Tibial artery (tissue), 4 donors: Measurements from ENCODE around the gene UGT1A8.

Experiments used
- DNase-seq, 2 donors: peaks; one replicate each; pipeline ENCODE4 v3.0.0-alpha.2; 2019
- H3K27ac ChIP-seq, 2 donors: fragments of 200-600 bp; sonication (generic) in 1 of 2; 1 replicate in 1 of 2; 2 replicates in 1 of 2; pipeline ENCODE4 v1.5.1; 2018 to 2019; ENCODE audit warnings: mild to moderate bottlenecking in 1 of 2
- H3K27me3 ChIP-seq, 2 donors: fragments of 200-600 bp; sonication (generic) in 1 of 2; one replicate each; pipeline versions ENCODE4 v1.5.1 to v1.6.0; 2016 to 2019
- H3K36me3 ChIP-seq, 3 donors: fragments of 200-600 bp; sonication (generic) in 2 of 3; one replicate each; pipeline ENCODE4 v1.5.1; 2016 to 2019; ENCODE audit warnings: mild to moderate bottlenecking in 2 of 3
- H3K4me1 ChIP-seq, 4 donors: fragments of 200-600 bp; sonication (generic) in 2 of 4; 1 replicate in 3 of 4; 2 replicates in 1 of 4; pipeline ENCODE4 v1.5.1; 2016 to 2019
- H3K4me3 ChIP-seq, 2 donors: fragments of 200-600 bp; sonication (generic) in 1 of 2; 1 replicate in 1 of 2; 2 replicates in 1 of 2; pipeline ENCODE4 v1.5.1; 2018 to 2019; ENCODE audit warnings: mild to moderate bottlenecking in 2 of 2
- H3K9me3 ChIP-seq, 3 donors: fragments of 200-600 bp; sonication (generic) in 1 of 3; one replicate each; pipeline ENCODE4 v1.5.1; 2016 to 2019
- intact Hi-C: fragments of 100-400 bp; cut with DNase I; formaldehyde crosslinking; loops from one replicate; pipeline ENCODE4 v1.15.0; 2023; ENCODE audit warnings: low total_unique reads
- TF ChIP-seq, protein P1 (sequence below), 2 experiments: fragments of 200-600 bp in 1 of 2; fragments of 450-650 bp in 1 of 2; IDR thresholded peaks; one replicate each; pipeline ENCODE4 v1.5.1; 2017 to 2019; ENCODE audit warnings: antibody characterized with exemption in 2 of 2, mild to moderate bottlenecking in 1 of 2, moderate library complexity in 1 of 2

Gene UGT1A8

DNA sequence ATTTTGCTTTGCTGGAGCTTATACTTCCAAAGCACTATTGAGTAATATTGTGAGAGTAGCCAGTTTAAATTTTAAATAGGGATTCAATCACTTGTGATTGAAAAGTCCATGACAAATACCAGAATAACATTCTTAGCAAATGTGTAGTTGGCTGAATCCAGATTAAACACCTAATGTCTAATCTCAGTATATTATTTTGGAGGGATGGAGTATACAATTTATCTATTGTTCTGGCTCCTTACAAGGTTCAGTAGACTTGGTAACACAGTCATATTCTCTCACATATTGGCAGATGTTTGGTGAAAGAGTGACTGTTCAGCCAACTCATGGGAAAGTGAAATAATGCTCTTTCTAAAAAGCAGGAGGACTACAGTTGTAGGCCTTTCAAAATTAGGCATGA, 56.5 kb downstream of the UGT1A8 start:
- no peak for DNase-seq
- Histone ChIP-seq H3K27ac (no peak overlapping the region), H3K36me3 (no peaks in the 10 kb centered on the region), H3K4me1 (no peaks in the 10 kb centered on the region), H3K9me3 (no peaks in the 10 kb centered on the region), H3K27me3 (no peaks in the 10 kb centered on the region), H3K4me3 (no peak overlapping the region)
- TF ChIP-seq, protein P1, sequence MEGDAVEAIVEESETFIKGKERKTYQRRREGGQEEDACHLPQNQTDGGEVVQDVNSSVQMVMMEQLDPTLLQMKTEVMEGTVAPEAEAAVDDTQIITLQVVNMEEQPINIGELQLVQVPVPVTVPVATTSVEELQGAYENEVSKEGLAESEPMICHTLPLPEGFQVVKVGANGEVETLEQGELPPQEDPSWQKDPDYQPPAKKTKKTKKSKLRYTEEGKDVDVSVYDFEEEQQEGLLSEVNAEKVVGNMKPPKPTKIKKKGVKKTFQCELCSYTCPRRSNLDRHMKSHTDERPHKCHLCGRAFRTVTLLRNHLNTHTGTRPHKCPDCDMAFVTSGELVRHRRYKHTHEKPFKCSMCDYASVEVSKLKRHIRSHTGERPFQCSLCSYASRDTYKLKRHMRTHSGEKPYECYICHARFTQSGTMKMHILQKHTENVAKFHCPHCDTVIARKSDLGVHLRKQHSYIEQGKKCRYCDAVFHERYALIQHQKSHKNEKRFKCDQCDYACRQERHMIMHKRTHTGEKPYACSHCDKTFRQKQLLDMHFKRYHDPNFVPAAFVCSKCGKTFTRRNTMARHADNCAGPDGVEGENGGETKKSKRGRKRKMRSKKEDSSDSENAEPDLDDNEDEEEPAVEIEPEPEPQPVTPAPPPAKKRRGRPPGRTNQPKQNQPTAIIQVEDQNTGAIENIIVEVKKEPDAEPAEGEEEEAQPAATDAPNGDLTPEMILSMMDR (IDR thresholded peaks at IDR 0.05): no peak
- intact Hi-C loops: no loop called here

DNA sequence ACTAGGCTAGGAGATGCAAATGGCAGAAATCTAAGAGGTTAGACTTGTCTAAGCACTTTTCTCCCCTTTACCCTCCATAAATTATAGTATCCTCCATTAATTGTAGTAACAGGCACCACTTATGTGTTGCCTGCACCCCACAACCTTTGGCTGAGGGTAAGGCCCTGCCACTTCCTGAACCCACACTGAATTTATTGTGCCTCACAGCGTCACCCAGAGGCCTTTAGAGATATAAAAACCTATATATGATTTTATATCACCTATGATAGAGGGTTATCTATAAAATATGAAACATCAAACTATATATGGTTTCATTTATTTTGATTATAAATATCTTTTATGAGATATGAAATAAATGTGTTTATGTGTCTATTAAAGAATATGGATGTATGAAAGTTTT, 56.9 kb downstream of the UGT1A8 start:
- no peak for DNase-seq
- intact Hi-C loops: no loop called here
- Histone ChIP-seq H3K27me3 (no peaks in the 10 kb centered on the region), H3K36me3 (no peaks in the 10 kb centered on the region), H3K27ac (no peak overlapping the region), H3K9me3 (no peaks in the 10 kb centered on the region), H3K4me3 (no peak overlapping the region), H3K4me1 (no peaks in the 10 kb centered on the region)
- TF ChIP-seq, protein P1 (IDR thresholded peaks at IDR 0.05): no peak

DNA sequence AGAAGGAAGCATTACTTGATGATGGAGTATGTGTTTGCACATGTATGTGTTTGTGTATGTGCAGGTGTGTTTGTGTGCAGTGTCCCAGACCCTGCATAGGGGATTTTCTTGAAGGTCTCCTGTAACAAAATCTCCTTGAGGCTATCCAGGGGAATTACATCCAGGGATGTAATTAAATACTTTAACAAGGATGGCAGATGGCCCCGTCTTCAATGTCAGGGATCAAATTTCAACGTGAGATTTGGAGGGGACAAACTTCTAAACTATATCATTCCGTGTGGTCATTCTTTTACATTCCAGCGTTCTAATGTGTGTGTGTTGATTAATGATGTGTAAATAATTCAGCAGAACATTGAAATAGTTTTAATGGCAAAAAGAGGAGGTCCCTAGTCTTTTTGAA, 57.6 kb downstream of the UGT1A8 start:
- Histone ChIP-seq H3K4me1 (no peaks in the 10 kb centered on the region), H3K27ac (no peak overlapping the region), H3K4me3 (no peak overlapping the region), H3K36me3 (no peaks in the 10 kb centered on the region), H3K9me3 (no peaks in the 10 kb centered on the region), H3K27me3 (no peaks in the 10 kb centered on the region)
- intact Hi-C loops: no loop called here
- TF ChIP-seq, protein P1 (IDR thresholded peaks at IDR 0.05): no peak
- DNase-seq: no peak

- intact Hi-C loops: no loop called here
- Histone ChIP-seq H3K4me3 (no peak overlapping the region), H3K9me3 (no peaks in the 10 kb centered on the region), H3K4me1 (no peaks in the 10 kb centered on the region), H3K27me3 (no peaks in the 10 kb centered on the region), H3K27ac (no peak overlapping the region), H3K36me3 (no peaks in the 10 kb centered on the region)
- TF ChIP-seq, protein P1 (IDR thresholded peaks at IDR 0.05): no peak
- no peak for DNase-seq
Measured at GRCh38 chr2:233676046-233676445, 58.6 kb downstream of the UGT1A8 start.

DNA sequence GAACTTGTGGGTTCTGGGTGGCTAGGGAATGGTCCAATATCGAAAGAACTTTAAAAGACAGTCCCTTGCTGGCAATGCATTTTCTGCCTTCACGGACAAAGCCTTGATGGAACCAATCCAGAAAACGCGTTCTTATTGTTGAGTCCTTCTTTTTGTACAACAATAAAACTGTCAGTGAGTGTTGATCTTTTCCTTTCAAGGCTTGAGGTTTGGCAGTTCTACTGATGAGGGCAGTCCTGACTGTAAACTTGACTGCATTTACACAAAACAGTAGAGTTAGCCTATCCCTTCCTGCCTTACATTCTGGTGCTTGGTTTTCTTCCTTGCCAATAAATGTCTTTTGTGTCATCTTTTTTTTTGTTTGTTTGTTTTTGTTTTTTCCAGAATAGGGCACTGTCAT, 61.8 kb downstream of the UGT1A8 start:
- Histone ChIP-seq H3K9me3 (no peaks in the 10 kb centered on the region), H3K27ac (no peak overlapping the region), H3K27me3 (no peaks in the 10 kb centered on the region), H3K4me1 (no peaks in the 10 kb centered on the region), H3K4me3 (no peak overlapping the region), H3K36me3 (no peaks in the 10 kb centered on the region)
- intact Hi-C loops: no loop called here
- TF ChIP-seq, protein P1 (IDR thresholded peaks at IDR 0.05): no peak
- no peak for DNase-seq

GRCh38 chr2:233680361-233681045, 63.1 kb downstream of the UGT1A8 start:
- Histone ChIP-seq H3K4me3 (no peak overlapping the region), H3K9me3 (no peaks in the 10 kb centered on the region), H3K27ac (no peak overlapping the region), H3K4me1 (no peaks in the 10 kb centered on the region), H3K27me3 (no peaks in the 10 kb centered on the region), H3K36me3 (no peaks in the 10 kb centered on the region)
- TF ChIP-seq, protein P1 (IDR thresholded peaks at IDR 0.05): no peak
- intact Hi-C loops: no loop called here
- DNase-seq: no peak
